Measurements from ENCODE around the gene FAM162A.

The FAM162A gene

DNA sequence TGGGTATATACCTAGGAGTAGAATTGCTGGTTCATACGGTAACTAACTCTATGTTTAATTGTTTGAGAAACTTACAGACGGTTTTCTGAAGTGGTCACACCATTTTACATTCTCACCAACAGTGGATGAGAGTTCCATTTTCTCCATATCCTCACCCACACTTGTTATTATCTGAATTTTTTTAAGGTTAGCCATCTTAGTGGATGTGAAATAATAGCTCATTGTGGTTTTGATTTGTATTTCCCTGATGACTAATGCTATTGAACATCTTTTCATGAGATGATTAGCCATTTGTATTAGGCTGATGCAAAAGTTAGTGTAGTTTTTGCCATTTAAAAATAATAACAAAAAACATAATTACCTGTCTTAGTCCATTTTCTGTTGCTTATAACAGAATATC lies 40.3 kb upstream of the FAM162A start (continued):
- TF ChIP-seq, protein P1, sequence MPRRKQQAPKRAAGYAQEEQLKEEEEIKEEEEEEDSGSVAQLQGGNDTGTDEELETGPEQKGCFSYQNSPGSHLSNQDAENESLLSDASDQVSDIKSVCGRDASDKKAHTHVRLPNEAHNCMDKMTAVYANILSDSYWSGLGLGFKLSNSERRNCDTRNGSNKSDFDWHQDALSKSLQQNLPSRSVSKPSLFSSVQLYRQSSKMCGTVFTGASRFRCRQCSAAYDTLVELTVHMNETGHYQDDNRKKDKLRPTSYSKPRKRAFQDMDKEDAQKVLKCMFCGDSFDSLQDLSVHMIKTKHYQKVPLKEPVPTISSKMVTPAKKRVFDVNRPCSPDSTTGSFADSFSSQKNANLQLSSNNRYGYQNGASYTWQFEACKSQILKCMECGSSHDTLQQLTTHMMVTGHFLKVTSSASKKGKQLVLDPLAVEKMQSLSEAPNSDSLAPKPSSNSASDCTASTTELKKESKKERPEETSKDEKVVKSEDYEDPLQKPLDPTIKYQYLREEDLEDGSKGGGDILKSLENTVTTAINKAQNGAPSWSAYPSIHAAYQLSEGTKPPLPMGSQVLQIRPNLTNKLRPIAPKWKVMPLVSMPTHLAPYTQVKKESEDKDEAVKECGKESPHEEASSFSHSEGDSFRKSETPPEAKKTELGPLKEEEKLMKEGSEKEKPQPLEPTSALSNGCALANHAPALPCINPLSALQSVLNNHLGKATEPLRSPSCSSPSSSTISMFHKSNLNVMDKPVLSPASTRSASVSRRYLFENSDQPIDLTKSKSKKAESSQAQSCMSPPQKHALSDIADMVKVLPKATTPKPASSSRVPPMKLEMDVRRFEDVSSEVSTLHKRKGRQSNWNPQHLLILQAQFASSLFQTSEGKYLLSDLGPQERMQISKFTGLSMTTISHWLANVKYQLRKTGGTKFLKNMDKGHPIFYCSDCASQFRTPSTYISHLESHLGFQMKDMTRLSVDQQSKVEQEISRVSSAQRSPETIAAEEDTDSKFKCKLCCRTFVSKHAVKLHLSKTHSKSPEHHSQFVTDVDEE (CRISPR knock-in tag; IDR thresholded peaks at IDR 0.05), result no peak
- TF ChIP-seq ZFP30 (CRISPR knock-in tag; IDR thresholded peaks at IDR 0.05) (no peak), ZC3H10 (CRISPR knock-in tag; IDR thresholded peaks at IDR 0.05) (no peak), ZNF70 (CRISPR knock-in tag; IDR thresholded peaks at IDR 0.05) (no peak), PPARA (CRISPR knock-in tag; IDR thresholded peaks at IDR 0.05; ENCODE audit: borderline replicate concordance) (no peak), ZNF8 (CRISPR knock-in tag; IDR thresholded peaks at IDR 0.05) (no peak), TOX (CRISPR knock-in tag; IDR thresholded peaks at IDR 0.05; ENCODE audit: borderline replicate concordance) (no peak)
- TF ChIP-seq, protein P2, sequence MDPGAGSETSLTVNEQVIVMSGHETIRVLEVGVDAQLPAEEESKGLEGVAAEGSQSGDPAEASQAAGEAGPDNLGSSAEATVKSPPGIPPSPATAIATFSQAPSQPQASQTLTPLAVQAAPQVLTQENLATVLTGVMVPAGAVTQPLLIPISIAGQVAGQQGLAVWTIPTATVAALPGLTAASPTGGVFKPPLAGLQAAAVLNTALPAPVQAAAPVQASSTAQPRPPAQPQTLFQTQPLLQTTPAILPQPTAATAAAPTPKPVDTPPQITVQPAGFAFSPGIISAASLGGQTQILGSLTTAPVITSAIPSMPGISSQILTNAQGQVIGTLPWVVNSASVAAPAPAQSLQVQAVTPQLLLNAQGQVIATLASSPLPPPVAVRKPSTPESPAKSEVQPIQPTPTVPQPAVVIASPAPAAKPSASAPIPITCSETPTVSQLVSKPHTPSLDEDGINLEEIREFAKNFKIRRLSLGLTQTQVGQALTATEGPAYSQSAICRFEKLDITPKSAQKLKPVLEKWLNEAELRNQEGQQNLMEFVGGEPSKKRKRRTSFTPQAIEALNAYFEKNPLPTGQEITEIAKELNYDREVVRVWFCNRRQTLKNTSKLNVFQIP (CRISPR knock-in tag; IDR thresholded peaks at IDR 0.05; ENCODE audit: borderline replicate concordance, low read depth), result no peak
- TF ChIP-seq, protein P3, sequence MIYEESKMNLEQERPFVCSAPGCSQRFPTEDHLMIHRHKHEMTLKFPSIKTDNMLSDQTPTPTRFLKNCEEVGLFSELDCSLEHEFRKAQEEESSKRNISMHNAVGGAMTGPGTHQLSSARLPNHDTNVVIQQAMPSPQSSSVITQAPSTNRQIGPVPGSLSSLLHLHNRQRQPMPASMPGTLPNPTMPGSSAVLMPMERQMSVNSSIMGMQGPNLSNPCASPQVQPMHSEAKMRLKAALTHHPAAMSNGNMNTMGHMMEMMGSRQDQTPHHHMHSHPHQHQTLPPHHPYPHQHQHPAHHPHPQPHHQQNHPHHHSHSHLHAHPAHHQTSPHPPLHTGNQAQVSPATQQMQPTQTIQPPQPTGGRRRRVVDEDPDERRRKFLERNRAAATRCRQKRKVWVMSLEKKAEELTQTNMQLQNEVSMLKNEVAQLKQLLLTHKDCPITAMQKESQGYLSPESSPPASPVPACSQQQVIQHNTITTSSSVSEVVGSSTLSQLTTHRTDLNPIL (CRISPR knock-in tag; IDR thresholded peaks at IDR 0.05; ENCODE audit: low read depth), result no peak
- TF ChIP-seq, protein P4, sequence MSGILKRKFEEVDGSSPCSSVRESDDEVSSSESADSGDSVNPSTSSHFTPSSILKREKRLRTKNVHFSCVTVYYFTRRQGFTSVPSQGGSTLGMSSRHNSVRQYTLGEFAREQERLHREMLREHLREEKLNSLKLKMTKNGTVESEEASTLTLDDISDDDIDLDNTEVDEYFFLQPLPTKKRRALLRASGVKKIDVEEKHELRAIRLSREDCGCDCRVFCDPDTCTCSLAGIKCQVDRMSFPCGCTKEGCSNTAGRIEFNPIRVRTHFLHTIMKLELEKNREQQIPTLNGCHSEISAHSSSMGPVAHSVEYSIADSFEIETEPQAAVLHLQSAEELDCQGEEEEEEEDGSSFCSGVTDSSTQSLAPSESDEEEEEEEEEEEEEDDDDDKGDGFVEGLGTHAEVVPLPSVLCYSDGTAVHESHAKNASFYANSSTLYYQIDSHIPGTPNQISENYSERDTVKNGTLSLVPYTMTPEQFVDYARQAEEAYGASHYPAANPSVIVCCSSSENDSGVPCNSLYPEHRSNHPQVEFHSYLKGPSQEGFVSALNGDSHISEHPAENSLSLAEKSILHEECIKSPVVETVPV (CRISPR knock-in tag; IDR thresholded peaks at IDR 0.05), result no peak

DNA sequence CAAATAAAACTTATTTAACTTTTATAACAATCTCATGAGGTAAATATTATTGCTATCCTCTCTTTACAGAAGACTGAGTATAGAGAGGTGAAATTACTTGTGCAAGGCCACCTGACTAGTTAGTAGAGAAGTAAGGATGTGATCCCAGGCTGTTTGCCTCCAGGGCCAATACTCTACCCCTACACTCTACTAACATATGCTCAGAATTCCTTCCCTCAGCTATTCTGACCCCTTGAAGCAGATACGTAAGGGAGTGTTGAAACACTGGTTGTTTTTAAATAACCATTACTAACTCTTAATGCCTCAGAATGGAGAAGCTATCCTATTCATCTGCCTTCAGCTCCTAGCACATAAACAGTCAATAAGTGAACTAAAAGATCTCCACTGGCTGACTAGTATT lies 34.8 kb upstream of the FAM162A start:
- TF ChIP-seq ZC3H10 (CRISPR knock-in tag; IDR thresholded peaks at IDR 0.05) (no peak), SNAI2 (CRISPR knock-in tag; IDR thresholded peaks at IDR 0.05) (no peak), TOX (CRISPR knock-in tag; IDR thresholded peaks at IDR 0.05; ENCODE audit: borderline replicate concordance) (no peak), TCF4 (CRISPR knock-in tag; IDR thresholded peaks at IDR 0.05; ENCODE audit: borderline replicate concordance) (no peak), ZFP30 (CRISPR knock-in tag; IDR thresholded peaks at IDR 0.05) (no peak), ISL1 (CRISPR knock-in tag; IDR thresholded peaks at IDR 0.05) (no peak), ZFP3 (CRISPR knock-in tag; IDR thresholded peaks at IDR 0.05) (no peak), PPARA (CRISPR knock-in tag; IDR thresholded peaks at IDR 0.05; ENCODE audit: borderline replicate concordance) (no peak), ESRRG (CRISPR knock-in tag; IDR thresholded peaks at IDR 0.05) (no peak), ZNF565 (CRISPR knock-in tag; conservative IDR thresholded peaks at IDR 0.05; ENCODE audit: low read depth) (no peak), CSDC2 (CRISPR knock-in tag; IDR thresholded peaks at IDR 0.05) (no peak)
- TF ChIP-seq, protein P5, sequence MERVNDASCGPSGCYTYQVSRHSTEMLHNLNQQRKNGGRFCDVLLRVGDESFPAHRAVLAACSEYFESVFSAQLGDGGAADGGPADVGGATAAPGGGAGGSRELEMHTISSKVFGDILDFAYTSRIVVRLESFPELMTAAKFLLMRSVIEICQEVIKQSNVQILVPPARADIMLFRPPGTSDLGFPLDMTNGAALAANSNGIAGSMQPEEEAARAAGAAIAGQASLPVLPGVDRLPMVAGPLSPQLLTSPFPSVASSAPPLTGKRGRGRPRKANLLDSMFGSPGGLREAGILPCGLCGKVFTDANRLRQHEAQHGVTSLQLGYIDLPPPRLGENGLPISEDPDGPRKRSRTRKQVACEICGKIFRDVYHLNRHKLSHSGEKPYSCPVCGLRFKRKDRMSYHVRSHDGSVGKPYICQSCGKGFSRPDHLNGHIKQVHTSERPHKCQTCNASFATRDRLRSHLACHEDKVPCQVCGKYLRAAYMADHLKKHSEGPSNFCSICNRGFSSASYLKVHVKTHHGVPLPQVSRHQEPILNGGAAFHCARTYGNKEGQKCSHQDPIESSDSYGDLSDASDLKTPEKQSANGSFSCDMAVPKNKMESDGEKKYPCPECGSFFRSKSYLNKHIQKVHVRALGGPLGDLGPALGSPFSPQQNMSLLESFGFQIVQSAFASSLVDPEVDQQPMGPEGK (CRISPR knock-in tag; IDR thresholded peaks at IDR 0.05; ENCODE audit: borderline replicate concordance), result no peak
- TF ChIP-seq, protein P2 (CRISPR knock-in tag; IDR thresholded peaks at IDR 0.05; ENCODE audit: borderline replicate concordance, low read depth), result no peak
- TF ChIP-seq, protein P4 (CRISPR knock-in tag; IDR thresholded peaks at IDR 0.05), result no peak
- ATAC-seq, result no peak
